HG03521 (cell line): ENCODE results near the gene STYXL2.

ENCODE experiments used
- ATAC-seq: cut with Tn5 transposase; IDR thresholded peaks from one replicate; pipeline ENCODE4 v1.9.1; 2021; ENCODE audit warnings: mild to moderate bottlenecking, moderate library complexity; ENCODE audit not compliant: unreplicated experiment

STYXL2 gene

GRCh38 chr1:167093846-167094516, at the start of gene STYXL2:
Gene STYXL2 (plus strand): TSS chr1:167094075. CDS start chr1:167094850, 775 bp downstream.
- ATAC-seq, result no peak

- no peak for ATAC-seq
Observed at GRCh38 chr1:167051907-167052306, 42.0 kb upstream of the STYXL2 start.

- no peak for ATAC-seq
Observed at GRCh38 chr1:167052389-167052788, 41.5 kb upstream of the STYXL2 start.

GRCh38 chr1:167054531-167054930, 39.3 kb upstream of the STYXL2 start:
- no peak for ATAC-seq

GRCh38 chr1:167054946-167055630, 38.8 kb upstream of the STYXL2 start:
- no peak for ATAC-seq

GRCh38 chr1:167056529-167057231, 37.2 kb upstream of the STYXL2 start:
- ATAC-seq, result no peak

GRCh38 chr1:167057241-167057688, 36.6 kb upstream of the STYXL2 start:
- peak; percentile 55 for ATAC-seq

- ATAC-seq, result no peak
Observed at GRCh38 chr1:167059045-167059808, 34.6 kb upstream of the STYXL2 start.

- ATAC-seq, result no peak
Observed at GRCh38 chr1:167059809-167060107, 34.1 kb upstream of the STYXL2 start.

- no peak for ATAC-seq
Observed at GRCh38 chr1:167060141-167061072, 33.5 kb upstream of the STYXL2 start.

- no peak for ATAC-seq
Observed at GRCh38 chr1:167061073-167061464, 32.8 kb upstream of the STYXL2 start.

GRCh38 chr1:167064621-167065020, 29.3 kb upstream of the STYXL2 start:
- ATAC-seq, result no peak

GRCh38 chr1:167065471-167065870, 28.4 kb upstream of the STYXL2 start:
- ATAC-seq, result no peak

- ATAC-seq, result peak; percentile 76
Observed at GRCh38 chr1:167066333-167067122, 27.3 kb upstream of the STYXL2 start.

GRCh38 chr1:167067904-167068303, 26.0 kb upstream of the STYXL2 start:
- ATAC-seq, result no peak

GRCh38 chr1:167068761-167069160, 25.1 kb upstream of the STYXL2 start:
- no peak for ATAC-seq

GRCh38 chr1:167071286-167071685, 22.6 kb upstream of the STYXL2 start:
- ATAC-seq, result no peak

GRCh38 chr1:167076136-167076710, 17.7 kb upstream of the STYXL2 start:
- ATAC-seq, result no peak
